DND-41 (cell line): Measurements from ENCODE around the gene OSCAR.

ENCODE experiments used
- CTCF ChIP-seq: IDR thresholded peaks from 2 replicates; pipeline ENCODE4 v1.5.1; 2012; ENCODE audit warnings: borderline replicate concordance, low read length, moderate library complexity, mild to moderate bottlenecking; ENCODE audit not compliant: poor library complexity, severe bottlenecking; ENCODE audit errors: extremely low read depth
- EZH2 ChIP-seq: IDR thresholded peaks from 3 replicates; pipeline ENCODE4 v1.6.1; 2012; ENCODE audit warnings: borderline replicate concordance, low read depth, mild to moderate bottlenecking, moderate library complexity, low read length, inconsistent platforms; ENCODE audit not compliant: severe bottlenecking

- TF ChIP-seq CTCF: no peak
- TF ChIP-seq EZH2: no peak
Measured at GRCh38 chr19:54148158-54148557, 47.6 kb upstream of the OSCAR start.
